H1 (cell line): Measurements from ENCODE around the gene NUAK1. TPM values are rescaled to one million over a fixed set of nuclear protein-coding genes. Genes with fewer than 3 reads are reported as not detected.
A peak's percentile ranks its signal among the peaks of the same experiment; 100 is the strongest.

Source experiments
- CTCF ChIA-PET: fragments of 300-600 bp; sonication (Branson Sonifier 250); formaldehyde crosslinking; loops from one replicate; lab custom pipeline; 2021; ENCODE audit not compliant: partially characterized antibody; lab: Charles Lee
- POLR2A ChIA-PET: fragments of 300-600 bp; sonication (Branson Sonifier 250); formaldehyde crosslinking; loops from one replicate; lab custom pipeline; 2021; ENCODE audit warnings: inconsistent platforms; ENCODE audit not compliant: partially characterized antibody; lab: Charles Lee
- DNase-seq, 2 experiments: peaks; one replicate each; pipeline versions ENCODE4 v3.0.0 to v3.0.0-alpha.2; 2010 to 2022; ENCODE audit warnings: low spot score in 2 of 2, low read depth in 1 of 2, mixed read lengths in 1 of 2
- FAIRE-seq: peaks from 2 replicates; lab custom pipeline; 2011; peaks lifted over from hg19 to GRCh38; lab: Jason Lieb, UNC
- H2AFZ ChIP-seq: 2 replicates; pipeline ENCODE4 v1.8.1; 2012; ENCODE audit warnings: low read length, inconsistent platforms
- H2AK5ac ChIP-seq: 2 replicates; pipeline ENCODE4 v1.6.1; 2013; ENCODE audit warnings: low read depth, low read length
- H2BK120ac ChIP-seq: replicated peaks from 2 replicates; pipeline ENCODE3; 2013; ENCODE audit warnings: low read depth, low read length, inconsistent platforms
- H2BK12ac ChIP-seq: 2 replicates; pipeline ENCODE4 v1.6.1; 2013; ENCODE audit warnings: low read depth, low read length
- H2BK15ac ChIP-seq: 2 replicates; pipeline ENCODE4 v1.6.1; 2013; ENCODE audit warnings: low read length
- H2BK20ac ChIP-seq: 2 replicates; pipeline ENCODE4 v1.6.1; 2013; ENCODE audit warnings: low read length
- H2BK5ac ChIP-seq: 2 replicates; pipeline ENCODE4 v1.6.1; 2013; ENCODE audit warnings: low read depth, low read length
- H3K14ac ChIP-seq: 2 replicates; pipeline ENCODE4 v1.6.1; 2013; ENCODE audit warnings: inconsistent platforms; ENCODE audit not compliant: insufficient read length
- H3K18ac ChIP-seq: 2 replicates; pipeline ENCODE4 v1.6.1; 2013; ENCODE audit warnings: low read length; ENCODE audit errors: extremely low read depth
- H3K23ac ChIP-seq: 2 replicates; pipeline ENCODE4 v1.6.1; 2013; ENCODE audit warnings: inconsistent platforms; ENCODE audit not compliant: insufficient read length
- H3K23me2 ChIP-seq: 2 replicates; pipeline ENCODE4 v1.6.1; 2013; ENCODE audit warnings: low read depth, low read length
- H3K27ac ChIP-seq: 2 replicates; pipeline ENCODE4 v1.6.1; 2011; ENCODE audit warnings: low read depth, low read length, inconsistent platforms
- H3K27me3 ChIP-seq, 4 experiments: replicated peaks in 1 of 4; 1 replicate in 1 of 4; 2 replicates in 3 of 4; pipeline versions ENCODE4 v1.6.1 to v1.8.1; 2011 to 2013; ENCODE audit warnings: low read length in 3 of 4, mild to moderate bottlenecking in 3 of 4, inconsistent platforms in 2 of 4, mixed read lengths in 2 of 4, moderate library complexity in 1 of 4; ENCODE audit not compliant: control insufficient read depth in 3 of 4, insufficient read depth in 3 of 4; ENCODE audit errors: extremely low read depth in 1 of 4
- H3K36me3 ChIP-seq, 4 experiments: 2 replicates each; pipeline versions ENCODE4 v1.6.1 to v1.8.1; 2011 to 2013; ENCODE audit warnings: mild to moderate bottlenecking in 4 of 4, low read length in 3 of 4, moderate library complexity in 2 of 4, control low read depth in 1 of 4, inconsistent platforms in 1 of 4; ENCODE audit not compliant: insufficient read depth in 4 of 4, control insufficient read depth in 2 of 4
- H3K4ac ChIP-seq: replicated peaks from 2 replicates; pipeline ENCODE3; 2013; ENCODE audit warnings: low read length, low read depth, mixed read lengths, inconsistent platforms; ENCODE audit not compliant: insufficient read length
- H3K4me1 ChIP-seq, 4 experiments: replicated peaks in 1 of 4; 1 replicate in 1 of 4; 2 replicates in 3 of 4; pipeline versions ENCODE4 v1.6.1 to v1.8.1; 2011 to 2013; ENCODE audit warnings: low read length in 3 of 4, inconsistent platforms in 2 of 4, mixed read lengths in 1 of 4; ENCODE audit not compliant: insufficient read depth in 4 of 4, control insufficient read depth in 3 of 4
- H3K4me2 ChIP-seq, 2 experiments: 2 replicates each; pipeline versions ENCODE4 v1.6.1 to v1.8.1; 2011 to 2013; ENCODE audit warnings: low read depth in 2 of 2, low read length in 2 of 2, control low read depth in 1 of 2, inconsistent platforms in 1 of 2, mild to moderate bottlenecking in 1 of 2; ENCODE audit not compliant: insufficient read depth in 1 of 2
- H3K4me3 ChIP-seq, 4 experiments: fragments of 200-600, 300-600 bp in 1 of 4; sonication (generic), shearing (Covaris generic), sonication (Bioruptor Twin) in 1 of 4; 2 replicates each; pipeline versions ENCODE4 v1.5.1 to v1.8.1; 2011 to 2016; ENCODE audit warnings: low read length in 4 of 4, low read depth in 3 of 4, control low read depth in 2 of 4, inconsistent platforms in 2 of 4, mild to moderate bottlenecking in 2 of 4, mixed read lengths in 1 of 4, moderate library complexity in 1 of 4; ENCODE audit not compliant: insufficient read depth in 2 of 4; ENCODE audit errors: extremely low read depth in 1 of 4
- H3K56ac ChIP-seq: replicated peaks from 2 replicates; pipeline ENCODE3; 2013; ENCODE audit warnings: low read depth, mild to moderate bottlenecking, mixed read lengths, low read length, inconsistent platforms; ENCODE audit not compliant: insufficient read length
- H3K79me1 ChIP-seq: 2 replicates; pipeline ENCODE4 v1.6.1; 2013; ENCODE audit warnings: low read depth, low read length, control low read depth
- H3K79me2 ChIP-seq, 2 experiments: 2 replicates each; pipeline versions ENCODE4 v1.6.1 to v1.8.1; 2012 to 2013; ENCODE audit warnings: low read length in 2 of 2, mild to moderate bottlenecking in 2 of 2, inconsistent platforms in 1 of 2; ENCODE audit not compliant: insufficient read depth in 2 of 2, control insufficient read depth in 1 of 2
- H3K9ac ChIP-seq, 4 experiments: replicated peaks in 1 of 4; 1 replicate in 1 of 4; 2 replicates in 3 of 4; pipeline versions ENCODE4 v1.6.1 to v1.8.1; 2011 to 2013; ENCODE audit warnings: low read depth in 3 of 4, low read length in 3 of 4, control low read depth in 2 of 4, mild to moderate bottlenecking in 2 of 4, moderate library complexity in 2 of 4, inconsistent platforms in 1 of 4; ENCODE audit errors: extremely low read depth in 1 of 4
- H3K9me3 ChIP-seq, 2 experiments: 2 replicates each; pipeline versions ENCODE4 v1.6.1 to v1.8.1; 2012 to 2013; ENCODE audit warnings: mild to moderate bottlenecking in 2 of 2, moderate library complexity in 2 of 2, control low read depth in 1 of 2, inconsistent platforms in 1 of 2, low read depth in 1 of 2, low read length in 1 of 2, mixed read lengths in 1 of 2; ENCODE audit not compliant: insufficient read depth in 2 of 2
- H4K20me1 ChIP-seq, 2 experiments: replicated peaks in 1 of 2; 2 replicates each; pipeline versions ENCODE3 to v1.8.1; 2011 to 2013; ENCODE audit warnings: inconsistent platforms in 2 of 2, low read length in 2 of 2, mild to moderate bottlenecking in 1 of 2; ENCODE audit not compliant: insufficient read depth in 2 of 2, control insufficient read depth in 1 of 2
- H4K5ac ChIP-seq: 2 replicates; pipeline ENCODE4 v1.6.1; 2013; ENCODE audit warnings: low read length, low read depth, mixed read lengths, inconsistent platforms; ENCODE audit not compliant: insufficient read length
- H4K8ac ChIP-seq: 2 replicates; pipeline ENCODE4 v1.8.0; 2013; ENCODE audit warnings: mild to moderate bottlenecking, moderate library complexity, low read length, inconsistent platforms; ENCODE audit not compliant: insufficient read depth; ENCODE audit errors: extremely low read depth
- H4K91ac ChIP-seq: replicated peaks from 2 replicates; pipeline ENCODE3; 2013; ENCODE audit warnings: low read length, mixed read lengths, inconsistent platforms; ENCODE audit not compliant: insufficient read length
- EP300 ChIP-seq, 2 experiments: IDR thresholded peaks; 1 replicate in 1 of 2; 2 replicates in 1 of 2; pipeline ENCODE4 v1.6.1; 2011 to 2012; ENCODE audit warnings: low read depth in 2 of 2, low read length in 2 of 2, mild to moderate bottlenecking in 2 of 2, borderline replicate concordance in 1 of 2, inconsistent platforms in 1 of 2, moderate library complexity in 1 of 2
- EZH2 ChIP-seq: fragments of 200-600 bp; sonication (generic); IDR thresholded peaks from 2 replicates; pipeline ENCODE4 v1.7.1; 2012; ENCODE audit warnings: low read depth, mild to moderate bottlenecking, moderate library complexity, low read length, inconsistent platforms; ENCODE audit not compliant: severe bottlenecking
- JUND ChIP-seq: IDR thresholded peaks from 2 replicates; pipeline ENCODE4 v1.6.1; 2011; ENCODE audit warnings: mild to moderate bottlenecking, improper control_type of control experiment, low read length
- SAP30 ChIP-seq: fragments of 300-600 bp; sonication (generic); IDR thresholded peaks from 2 replicates; pipeline ENCODE4 v1.7.1; 2012; ENCODE audit warnings: low read length, moderate library complexity, mild to moderate bottlenecking, inconsistent platforms; ENCODE audit not compliant: insufficient read depth, insufficient replicate concordance
- WGBS, 2 experiments: shearing (Covaris generic) in 1 of 2; methylation state at CpG; one replicate each; pipeline versions ENCODE4 v1.1.6 to v1.1.7; 2013 to 2015; ENCODE audit warnings: low lambda C conversion rate in 2 of 2, mixed read lengths in 2 of 2, inconsistent platforms in 1 of 2, low coverage in 1 of 2, missing lambda C conversion rate in 1 of 2; ENCODE audit not compliant: insufficient replicate concordance in 2 of 2, insufficient coverage in 1 of 2, insufficient read length in 1 of 2; ENCODE audit errors: extremely low coverage in 1 of 2, missing lambda C conversion rate in 1 of 2; 5-methylcytosine and 5-hydroxymethylcytosine counted together
- polyA plus RNA-seq, 7 experiments: library from polyadenylated mRNA; depleted of rRNA in 3 of 7; stranded (reverse) in 5 of 7; unstranded in 2 of 7; fragments of >200 nt in 5 of 7; fragments of 200-250 nt in 2 of 7; gene quantifications; 1 replicate in 5 of 7; 2 replicates in 1 of 7; 4 replicates in 1 of 7; pipeline versions ENCODE4 v1.2.1 to v1.2.3, GENCODE V29; 2011 to 2013; ENCODE audit warnings: missing spikeins in 2 of 7, mixed read lengths in 2 of 7
- total RNA-seq: library from RNA; stranded (reverse); fragmentation: NEBNext Ultra II Directional; extraction: Animal tissue kit (Norgen Biotek cat#: 25700); gene quantifications from 2 replicates; pipeline ENCODE4 v1.2.1, GENCODE V29; 2021

Gene NUAK1
- total and polyA plus RNA-seq, 2 of the 8 experiments (the other 6 are each of a cell fraction or from before 2014, with no cell fraction given), result 6.7 to 18.2 TPM

- Histone ChIP-seq H3K27me3 (no peaks in the 10 kb centered on the region), H3K23me2 (no peaks in the 10 kb centered on the region), H3K9me3 (no peaks in the 10 kb centered on the region), H4K5ac (no peak overlapping the region), H2BK15ac (no peak overlapping the region), H2BK5ac (no peak overlapping the region; the same call in 1 of the 2 replicates), H3K36me3 (peaks cover 5 to 12% (median 8%) of the 10 kb centered on the region in 4 experiments; a peak in 6 of 8 replicates), H3K18ac (no peak overlapping the region), H3K23ac (no peak overlapping the region), H2AFZ (no peak overlapping the region), H3K79me2 (no peaks in the 10 kb centered on the region), H2BK12ac (no peak overlapping the region; the same call in 1 of the 2 replicates), H3K79me1 (no peaks in the 10 kb centered on the region), H2BK20ac (0 out of 2 replicates have a peak overlapping the region, but pooled peaks have one; percentile 23), H2AK5ac (no peak overlapping the region), H3K27ac (no peak overlapping the region), H3K4me3 (no peak overlapping the region), H3K4me1 (peaks cover 5 to 13% (median 8%) of the 10 kb centered on the region in 4 experiments), H4K8ac (no peak overlapping the region), H3K4me2 (no peak overlapping the region), H4K20me1 (no peaks in the 10 kb centered on the region), H3K4ac (no peak overlapping the region), H2BK120ac (no peak overlapping the region), H3K56ac (no peak overlapping the region), H4K91ac (no peak overlapping the region), H3K14ac (no peak overlapping the region), H3K9ac (no peak overlapping the region)
- DNase-seq (no peak), FAIRE-seq (no peak)
- TF ChIP-seq EP300 (IDR thresholded peaks at IDR 0.05; ENCODE audit: borderline replicate concordance in 1 of 2, low read depth in 2 of 2, low read length in 2 of 2) (no peak), SAP30 (no peak), EZH2 (no peak), JUND (no peak)
- ChIA-PET CTCF (interaction anchor here (0.7 to 4.0 kb wide), 4 partner anchors 12 to 109 kb away, joined by 3 to 11 read pairs (median 3); no protein-coding TSS in a partner anchor), POLR2A (interaction anchor here (0.6 to 1.4 kb wide), 2 partner anchors 53 to 59 kb away, joined by 3 to 8 read pairs; partner anchors contain the start of gene NUAK1)
- WGBS, 2 experiments, result 86% methylated on average over 9 of the region's 9 CpGs; no CpG with 5 or more reads in 1 of the 2 experiments
Observed at GRCh38 chr12:106080041-106080790, 58.5 kb downstream of the NUAK1 start.
